Ishikawa (cell line): Measurements from ENCODE around the gene BMP4.

Source experiments
- CEBPB ChIP-seq: IDR thresholded peaks from 2 replicates; pipeline ENCODE4 v1.6.1; 2012
- CREB1 ChIP-seq: IDR thresholded peaks from 2 replicates; pipeline ENCODE4 v1.6.1; 2012; ENCODE audit warnings: low read depth
- EGR1 ChIP-seq: IDR thresholded peaks from 2 replicates; pipeline ENCODE4 v1.6.1; 2012
- EP300 ChIP-seq: IDR thresholded peaks from 2 replicates; pipeline ENCODE4 v1.6.1; 2012; ENCODE audit warnings: borderline replicate concordance
- FOXM1 ChIP-seq: IDR thresholded peaks from 2 replicates; pipeline ENCODE4 v1.6.1; 2012; ENCODE audit warnings: low read depth, borderline replicate concordance
- NFIC ChIP-seq: IDR thresholded peaks from 2 replicates; pipeline ENCODE4 v1.6.1; 2012
- RAD21 ChIP-seq: IDR thresholded peaks from 2 replicates; pipeline ENCODE4 v1.6.1; 2012; ENCODE audit warnings: low read depth
- REST ChIP-seq: IDR thresholded peaks from 2 replicates; pipeline ENCODE4 v1.6.1; 2012; ENCODE audit warnings: low read depth, mild to moderate bottlenecking
- TAF1 ChIP-seq: IDR thresholded peaks from 2 replicates; pipeline ENCODE4 v1.6.1; 2012; ENCODE audit warnings: low read depth, mild to moderate bottlenecking
- TCF12 ChIP-seq: IDR thresholded peaks from 2 replicates; pipeline ENCODE4 v1.6.1; 2012; ENCODE audit warnings: low read depth
- TEAD4 ChIP-seq: IDR thresholded peaks from 2 replicates; pipeline ENCODE4 v1.6.1; 2012
- YY1 ChIP-seq: IDR thresholded peaks from 2 replicates; pipeline ENCODE4 v1.6.1; 2012; ENCODE audit warnings: low read depth
- ZBTB7A ChIP-seq: IDR thresholded peaks from 2 replicates; pipeline ENCODE4 v1.6.1; 2012; ENCODE audit warnings: low read depth
- TF ChIP-seq, protein P1 (sequence below): IDR thresholded peaks from 2 replicates; pipeline ENCODE4 v1.6.1; 2012
- TF ChIP-seq, protein P2 (sequence below): IDR thresholded peaks from 2 replicates; pipeline ENCODE4 v1.6.1; 2012

BMP4 gene

GRCh38 chr14:53978194-53978593, 21.6 kb upstream of the BMP4 start:
- TF ChIP-seq EGR1 (no peak), CEBPB (no peak), RAD21 (no peak), EP300 (no peak), CREB1 (no peak), TAF1 (no peak), TCF12 (no peak), TEAD4 (no peak), REST (no peak), ZBTB7A (no peak), YY1 (no peak), NFIC (no peak)
- TF ChIP-seq, protein P1, sequence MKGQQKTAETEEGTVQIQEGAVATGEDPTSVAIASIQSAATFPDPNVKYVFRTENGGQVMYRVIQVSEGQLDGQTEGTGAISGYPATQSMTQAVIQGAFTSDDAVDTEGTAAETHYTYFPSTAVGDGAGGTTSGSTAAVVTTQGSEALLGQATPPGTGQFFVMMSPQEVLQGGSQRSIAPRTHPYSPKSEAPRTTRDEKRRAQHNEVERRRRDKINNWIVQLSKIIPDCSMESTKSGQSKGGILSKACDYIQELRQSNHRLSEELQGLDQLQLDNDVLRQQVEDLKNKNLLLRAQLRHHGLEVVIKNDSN = no peak

DNA sequence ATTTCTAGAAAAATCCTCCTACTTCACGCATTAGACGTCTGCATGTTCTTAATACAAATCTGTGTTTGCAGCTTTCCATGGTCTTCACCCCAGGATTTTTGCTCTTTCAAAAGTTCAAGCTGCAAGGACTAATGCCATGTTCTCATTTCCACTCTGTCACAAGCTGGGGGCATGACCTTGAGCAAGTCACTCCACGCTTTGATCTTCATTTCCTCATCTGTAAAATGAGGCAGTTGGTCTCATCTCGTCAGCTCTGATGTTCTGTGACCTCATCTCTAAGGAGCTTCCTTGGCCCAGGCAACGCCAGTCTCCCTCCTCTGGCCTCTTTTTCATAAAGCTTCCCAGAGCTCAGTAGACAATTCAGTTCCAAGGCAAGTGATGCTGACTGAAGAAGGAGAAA, 18.8 kb upstream of the BMP4 start:
- no peak for TF ChIP-seq REST
- no peak for TF ChIP-seq NFIC
- TF ChIP-seq ZBTB7A = no peak
- no peak for TF ChIP-seq CEBPB
- TF ChIP-seq, protein P2, sequence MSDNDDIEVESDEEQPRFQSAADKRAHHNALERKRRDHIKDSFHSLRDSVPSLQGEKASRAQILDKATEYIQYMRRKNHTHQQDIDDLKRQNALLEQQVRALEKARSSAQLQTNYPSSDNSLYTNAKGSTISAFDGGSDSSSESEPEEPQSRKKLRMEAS = no peak
- no peak for TF ChIP-seq FOXM1
- no peak for TF ChIP-seq TEAD4
- no peak for TF ChIP-seq CREB1
- TF ChIP-seq EP300 = no peak
- TF ChIP-seq TCF12 = no peak
- no peak for TF ChIP-seq RAD21
- no peak for TF ChIP-seq EGR1
- TF ChIP-seq, protein P1 = no peak
- TF ChIP-seq YY1 = no peak
- no peak for TF ChIP-seq TAF1

- TF ChIP-seq RAD21 = no peak
- no peak for TF ChIP-seq FOXM1
- TF ChIP-seq, protein P1 = no peak
- TF ChIP-seq REST = no peak
- TF ChIP-seq, protein P2 = no peak
- no peak for TF ChIP-seq TAF1
- no peak for TF ChIP-seq YY1
Measured at GRCh38 chr14:53971521-53971920, 14.9 kb upstream of the BMP4 start.

- TF ChIP-seq RAD21 (no peak), ZBTB7A (no peak), TEAD4 (no peak), FOXM1 (no peak), TAF1 (no peak)
- TF ChIP-seq, protein P1 = no peak
- TF ChIP-seq, protein P2 = no peak
Measured at GRCh38 chr14:53969326-53969725, 12.7 kb upstream of the BMP4 start.
